Measurements from ENCODE around the gene YWHAQ. TPM values are rescaled to one million over a fixed set of nuclear protein-coding genes. Genes with fewer than 3 reads are reported as not detected.

The YWHAQ gene
- total RNA-seq, 2 experiments from 2014 or later, result 341 to 368 TPM

- POLR2A ChIA-PET, result interaction anchor here (0.7 to 1.3 kb wide), 3 partner anchors 36 to 66 kb away, joined by 3 read pairs; no protein-coding TSS in a partner anchor
- peak overlapping the region; percentile 62 for H3K27ac Mint-ChIP-seq
- DNase-seq (peak; percentile 22), ATAC-seq (no peak)
- no peaks in the 10 kb centered on the region for H3K27me3 Mint-ChIP-seq
- intact Hi-C loops (cut with micrococcal nuclease), result loop anchor here (5.0 kb wide), 2 partner anchors 33 to 68 kb away; no protein-coding TSS in a partner anchor
- TF ChIP-seq CTCF (IDR thresholded peaks at IDR 0.05), result no peak
- peaks cover 2% of the 10 kb centered on the region for H3K36me3 Mint-ChIP-seq (ENCODE audit: low read depth)
- peaks cover 24% of the 10 kb centered on the region for H3K4me1 Mint-ChIP-seq (ENCODE audit: low read depth)
- CTCF ChIA-PET, result interaction anchor here (0.7 to 1.6 kb wide), 3 partner anchors 35 to 67 kb away, joined by 3 to 6 read pairs (median 3); no protein-coding TSS in a partner anchor
- H3K9me3 Mint-ChIP-seq, result no peaks in the 10 kb centered on the region
- H3K4me3 Mint-ChIP-seq, result no peak overlapping the region
Observed at GRCh38 chr2:9558948-9559381, 71.8 kb downstream of the YWHAQ start.

DNA sequence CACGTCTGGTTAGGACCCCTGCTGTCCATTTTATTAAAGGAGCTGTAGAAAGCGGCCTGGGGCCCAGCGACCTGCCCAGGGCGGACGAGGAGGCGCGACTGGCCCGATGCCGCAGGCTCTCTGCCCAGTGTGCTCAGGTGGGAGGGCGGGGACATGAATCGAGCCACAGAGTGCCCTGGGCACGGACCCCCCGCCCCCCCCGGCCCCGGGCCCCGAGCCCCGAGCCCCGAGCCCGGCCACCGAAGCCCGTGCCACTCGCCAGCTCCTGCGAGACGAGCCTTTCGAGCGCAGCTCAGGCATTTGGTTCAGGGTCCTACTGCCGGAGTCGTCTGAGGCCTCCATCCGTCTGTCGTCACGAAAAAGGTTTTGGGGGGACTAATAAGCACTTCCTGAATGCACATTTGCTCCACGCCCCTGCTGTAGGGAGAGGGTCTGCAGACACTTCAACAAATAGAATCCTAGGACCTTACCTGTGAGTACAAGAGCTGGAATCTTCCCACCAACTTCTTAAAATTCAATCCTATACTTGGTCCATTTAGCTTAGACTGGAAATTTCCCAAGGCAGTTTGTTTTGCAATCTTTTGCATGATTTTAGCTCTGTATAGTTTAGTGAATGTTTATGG, 74.6 kb downstream of the YWHAQ start:
- H3K36me3 Mint-ChIP-seq (ENCODE audit: low read depth), result peaks cover 2% of the 10 kb centered on the region
- H3K27me3 Mint-ChIP-seq, result no peaks in the 10 kb centered on the region
- DNase-seq, result peak; percentile 53
- CTCF ChIA-PET, result interaction anchor here (0.8 to 3.8 kb wide), 11 partner anchors 11 to 214 kb away, joined by 3 to 13 read pairs (median 4); partner anchors contain the start of gene YWHAQ
- peak overlapping the region; percentile 96 for H3K27ac Mint-ChIP-seq
- no peaks in the 10 kb centered on the region for H3K9me3 Mint-ChIP-seq
- ATAC-seq, result peak; percentile 12
- H3K4me3 Mint-ChIP-seq, result peak overlapping the region; percentile 87
- no peak for TF ChIP-seq CTCF (IDR thresholded peaks at IDR 0.05)
- POLR2A ChIA-PET, result interaction anchor here (0.6 to 2.8 kb wide), 27 partner anchors 8 to 487 kb away, joined by 3 to 16 read pairs (median 4); partner anchors contain the start of genes IAH1, KLF11 and YWHAQ
- intact Hi-C loops (cut with micrococcal nuclease), result loop anchor here (5.0 kb wide), 2 partner anchors 36 to 71 kb away; no protein-coding TSS in a partner anchor
- peaks cover 44% of the 10 kb centered on the region for H3K4me1 Mint-ChIP-seq (ENCODE audit: low read depth)

DNA sequence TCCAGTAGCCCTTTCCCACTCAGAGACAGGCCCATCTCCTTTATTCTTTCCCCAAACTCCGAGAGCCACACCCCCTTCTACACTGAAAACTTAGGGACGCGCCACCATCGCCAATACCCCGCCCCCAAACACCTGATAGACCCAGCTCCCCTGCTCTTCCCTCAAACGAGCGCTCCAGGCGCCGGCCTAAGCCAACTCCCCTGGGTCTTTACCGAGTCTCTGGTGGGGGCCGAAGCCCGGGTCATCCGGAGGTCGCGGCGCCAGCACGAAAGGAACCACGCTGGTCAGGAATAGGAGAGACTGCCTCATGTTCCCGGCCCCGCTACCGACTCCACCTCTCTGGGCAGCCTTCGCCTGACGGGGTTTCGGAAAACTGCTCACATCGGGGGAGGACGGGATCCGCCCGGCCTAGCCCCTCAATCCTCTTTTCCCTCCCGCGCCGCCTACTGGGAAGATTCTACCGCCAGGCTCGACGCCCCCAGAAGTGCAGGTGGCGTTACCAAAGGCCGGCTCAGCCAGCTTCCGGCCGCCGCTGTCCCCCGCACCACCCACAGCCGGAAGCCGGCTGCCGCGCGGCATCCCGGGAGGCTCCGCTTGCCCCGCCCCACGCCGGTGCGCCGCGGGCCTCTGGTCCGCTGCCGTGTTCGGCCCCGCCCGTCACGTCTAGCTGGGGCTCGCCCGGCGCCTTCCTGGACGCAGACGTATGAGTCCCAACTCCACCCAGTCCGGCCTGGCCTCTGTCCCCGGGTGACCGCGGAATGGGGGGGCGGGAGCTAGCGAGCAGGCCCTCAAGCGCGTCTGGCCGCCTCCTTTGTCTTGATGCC, 75.3 kb downstream of the YWHAQ start, which contains the start of gene ADAM17:
ADAM17 (minus strand) TSS at position 534 of the 824 bp plus-strand sequence; CDS start at position 309, 225 bp downstream.
- Mint-ChIP-seq H3K9me3 (no peaks in the 10 kb centered on the region), H3K4me1 (ENCODE audit: low read depth) (peaks cover 47% of the 10 kb centered on the region), H3K4me3 (peak within 1 kb of the TSS; percentile 87), H3K27me3 (no peaks in the 10 kb centered on the region), H3K36me3 (ENCODE audit: low read depth) (peaks cover 2% of the 10 kb centered on the region), H3K27ac (peak within 1 kb of the TSS; percentile 96)
- CTCF ChIA-PET, result interaction anchor here (0.8 to 3.8 kb wide), 12 partner anchors 10 to 194 kb away, joined by 3 to 13 read pairs (median 3); partner anchors contain the start of gene YWHAQ
- POLR2A ChIA-PET, result interaction anchor here (0.6 to 2.8 kb wide), 33 partner anchors 9 to 488 kb away, joined by 3 to 16 read pairs (median 4); partner anchors contain the start of genes IAH1, ITGB1BP1, KLF11 and TAF1B
- intact Hi-C loops (cut with micrococcal nuclease), result loop anchor here (5.0 kb wide), 2 partner anchors 37 to 72 kb away; no protein-coding TSS in a partner anchor
- DNase-seq (peak; percentile 88), ATAC-seq (peak; percentile 90)
- no peak for TF ChIP-seq CTCF (IDR thresholded peaks at IDR 0.05)

- POLR2A ChIA-PET, result interaction anchor here (0.8 to 2.8 kb wide), 19 partner anchors 9 to 288 kb away, joined by 3 to 16 read pairs (median 4); partner anchors contain the start of genes ITGB1BP1, TAF1B and YWHAQ
- ATAC-seq (peak; percentile 24), DNase-seq (peak; percentile 67)
- H3K4me1 Mint-ChIP-seq (ENCODE audit: low read depth), result peaks cover 50% of the 10 kb centered on the region
- no peaks in the 10 kb centered on the region for H3K27me3 Mint-ChIP-seq
- no peak for TF ChIP-seq CTCF (IDR thresholded peaks at IDR 0.05)
- CTCF ChIA-PET, result interaction anchor here (0.8 to 3.8 kb wide), 7 partner anchors 19 to 81 kb away, joined by 3 to 13 read pairs (median 3); partner anchors contain the start of gene YWHAQ
- H3K4me3 Mint-ChIP-seq, result peak overlapping the region; percentile 87
- H3K9me3 Mint-ChIP-seq, result no peaks in the 10 kb centered on the region
- peaks cover 2% of the 10 kb centered on the region for H3K36me3 Mint-ChIP-seq (ENCODE audit: low read depth)
- H3K27ac Mint-ChIP-seq, result peak overlapping the region; percentile 88
- intact Hi-C loops (cut with micrococcal nuclease), result loop anchor here (5.0 kb wide), 3 partner anchors 37 to 83 kb away; partner anchors contain the start of gene IAH1
Observed at GRCh38 chr2:9554921-9555296, 75.9 kb downstream of the YWHAQ start.

All from activated CD8-positive, alpha-beta T cell treated with anti-CD3 and anti-CD28 coated beads for 36 hours (primary cell).